ENCODE data around the gene TMC1.
A peak's percentile ranks its signal among the peaks of the same experiment; 100 is the strongest.

DNA sequence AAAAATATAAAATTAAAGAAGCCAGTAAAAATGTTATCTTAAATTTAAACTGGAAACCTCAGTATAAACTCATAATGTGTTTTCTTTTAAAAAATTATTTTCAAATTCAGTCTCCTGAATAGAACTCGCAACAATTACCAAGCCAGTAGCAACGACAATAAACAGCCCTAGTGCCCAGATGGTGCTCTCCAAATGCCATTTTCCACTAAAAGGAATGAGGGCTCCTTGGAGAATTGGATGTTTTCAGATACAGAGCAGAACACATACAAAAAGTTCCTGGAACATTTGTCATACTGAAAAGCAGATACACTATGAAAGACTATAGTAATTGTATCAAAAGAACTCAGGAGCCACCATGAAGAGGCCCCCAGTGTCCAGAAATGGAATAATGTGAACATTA is 97.4 kb downstream of the TMC1 start:
- TF ChIP-seq, protein P1, sequence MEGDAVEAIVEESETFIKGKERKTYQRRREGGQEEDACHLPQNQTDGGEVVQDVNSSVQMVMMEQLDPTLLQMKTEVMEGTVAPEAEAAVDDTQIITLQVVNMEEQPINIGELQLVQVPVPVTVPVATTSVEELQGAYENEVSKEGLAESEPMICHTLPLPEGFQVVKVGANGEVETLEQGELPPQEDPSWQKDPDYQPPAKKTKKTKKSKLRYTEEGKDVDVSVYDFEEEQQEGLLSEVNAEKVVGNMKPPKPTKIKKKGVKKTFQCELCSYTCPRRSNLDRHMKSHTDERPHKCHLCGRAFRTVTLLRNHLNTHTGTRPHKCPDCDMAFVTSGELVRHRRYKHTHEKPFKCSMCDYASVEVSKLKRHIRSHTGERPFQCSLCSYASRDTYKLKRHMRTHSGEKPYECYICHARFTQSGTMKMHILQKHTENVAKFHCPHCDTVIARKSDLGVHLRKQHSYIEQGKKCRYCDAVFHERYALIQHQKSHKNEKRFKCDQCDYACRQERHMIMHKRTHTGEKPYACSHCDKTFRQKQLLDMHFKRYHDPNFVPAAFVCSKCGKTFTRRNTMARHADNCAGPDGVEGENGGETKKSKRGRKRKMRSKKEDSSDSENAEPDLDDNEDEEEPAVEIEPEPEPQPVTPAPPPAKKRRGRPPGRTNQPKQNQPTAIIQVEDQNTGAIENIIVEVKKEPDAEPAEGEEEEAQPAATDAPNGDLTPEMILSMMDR (conservative IDR thresholded peaks at IDR 0.05): 0 out of 2 replicates have a peak, but pooled peaks have one; percentile 9
- TF ChIP-seq ZFX (IDR thresholded peaks at IDR 0.05): no peak
